ENCODE results near the gene RMC1.
"Not testable (repeated sequence)": the region's sequence is repeated elsewhere in the genome, so short reads cannot be mapped to it uniquely, and the experiment has no call there.

RMC1 gene

DNA sequence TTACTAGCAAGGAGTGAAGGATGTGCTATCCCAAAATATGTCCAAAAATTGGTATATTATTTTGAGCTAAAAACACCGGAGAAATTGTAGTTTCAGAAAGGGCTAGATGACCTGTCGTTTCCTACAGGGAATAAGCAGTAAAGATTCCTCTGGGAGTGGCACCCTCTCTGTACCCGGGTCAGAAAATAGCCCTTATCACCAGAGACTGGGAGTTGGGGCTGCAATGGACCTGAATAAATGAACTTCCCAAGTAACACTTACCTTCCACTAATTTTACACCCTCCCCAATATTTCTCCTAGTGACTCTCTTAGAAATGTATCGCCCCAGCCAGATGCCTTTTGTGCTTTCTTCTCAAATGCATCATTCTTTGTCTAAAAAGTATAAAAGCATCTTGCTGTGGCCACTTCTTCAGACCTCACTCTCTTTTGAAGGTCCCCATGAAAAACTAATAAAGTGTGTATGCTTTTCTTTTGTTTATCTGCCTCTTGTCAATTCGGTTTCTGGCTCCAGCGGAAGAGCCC, 734 bp upstream of the RMC1 start:
- Histone ChIP-seq H3K4me3 (ENCODE audit: low read depth, low read length) (peak overlapping the region; percentile 89), H3K27me3 (ENCODE audit: insufficient read depth, low read depth, severe bottlenecking) (no peaks in the 10 kb centered on the region), H3K9me3 (ENCODE audit: severe bottlenecking) (no peaks in the 10 kb centered on the region), H3K36me3 (peaks cover 13% of the 10 kb centered on the region; the same call in 1 of the 2 replicates), H3K27ac (peak overlapping the region; percentile 79)
- TF ChIP-seq, protein P1, sequence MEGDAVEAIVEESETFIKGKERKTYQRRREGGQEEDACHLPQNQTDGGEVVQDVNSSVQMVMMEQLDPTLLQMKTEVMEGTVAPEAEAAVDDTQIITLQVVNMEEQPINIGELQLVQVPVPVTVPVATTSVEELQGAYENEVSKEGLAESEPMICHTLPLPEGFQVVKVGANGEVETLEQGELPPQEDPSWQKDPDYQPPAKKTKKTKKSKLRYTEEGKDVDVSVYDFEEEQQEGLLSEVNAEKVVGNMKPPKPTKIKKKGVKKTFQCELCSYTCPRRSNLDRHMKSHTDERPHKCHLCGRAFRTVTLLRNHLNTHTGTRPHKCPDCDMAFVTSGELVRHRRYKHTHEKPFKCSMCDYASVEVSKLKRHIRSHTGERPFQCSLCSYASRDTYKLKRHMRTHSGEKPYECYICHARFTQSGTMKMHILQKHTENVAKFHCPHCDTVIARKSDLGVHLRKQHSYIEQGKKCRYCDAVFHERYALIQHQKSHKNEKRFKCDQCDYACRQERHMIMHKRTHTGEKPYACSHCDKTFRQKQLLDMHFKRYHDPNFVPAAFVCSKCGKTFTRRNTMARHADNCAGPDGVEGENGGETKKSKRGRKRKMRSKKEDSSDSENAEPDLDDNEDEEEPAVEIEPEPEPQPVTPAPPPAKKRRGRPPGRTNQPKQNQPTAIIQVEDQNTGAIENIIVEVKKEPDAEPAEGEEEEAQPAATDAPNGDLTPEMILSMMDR (IDR thresholded peaks at IDR 0.05; ENCODE audit: low read depth, low read length), result no peak
- DNase-seq, result no peak

DNA sequence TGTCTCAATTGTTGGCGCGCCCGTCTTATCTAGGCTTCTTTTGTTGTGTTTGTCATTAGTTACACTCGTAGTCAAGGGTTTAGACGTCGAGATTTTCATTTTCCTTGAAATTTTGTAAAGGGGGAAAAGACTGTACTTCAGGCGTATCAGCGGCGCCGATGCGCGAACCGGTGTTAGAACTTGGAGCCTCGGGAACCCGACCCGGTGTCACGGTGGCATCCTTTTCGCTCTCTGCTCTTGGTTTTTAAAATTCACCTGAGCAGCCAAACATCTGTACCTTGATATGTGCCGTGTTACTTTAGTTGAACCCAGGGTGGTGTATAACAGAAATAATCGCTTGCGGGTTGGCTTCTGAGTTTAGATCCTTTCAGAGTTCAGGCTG, 643 bp downstream of the RMC1 start:
- Histone ChIP-seq H3K36me3 (peaks cover 23% of the 10 kb centered on the region; the same call in 1 of the 2 replicates), H3K4me3 (ENCODE audit: low read depth, low read length) (peak overlapping the region; percentile 88), H3K27me3 (ENCODE audit: insufficient read depth, low read depth, severe bottlenecking) (no peaks in the 10 kb centered on the region), H3K27ac (peak overlapping the region; percentile 7; the same call in 1 of the 2 replicates), H3K9me3 (ENCODE audit: severe bottlenecking) (no peaks in the 10 kb centered on the region)
- TF ChIP-seq, protein P1 (IDR thresholded peaks at IDR 0.05; ENCODE audit: low read depth, low read length), result no peak
- no peak for DNase-seq

DNA sequence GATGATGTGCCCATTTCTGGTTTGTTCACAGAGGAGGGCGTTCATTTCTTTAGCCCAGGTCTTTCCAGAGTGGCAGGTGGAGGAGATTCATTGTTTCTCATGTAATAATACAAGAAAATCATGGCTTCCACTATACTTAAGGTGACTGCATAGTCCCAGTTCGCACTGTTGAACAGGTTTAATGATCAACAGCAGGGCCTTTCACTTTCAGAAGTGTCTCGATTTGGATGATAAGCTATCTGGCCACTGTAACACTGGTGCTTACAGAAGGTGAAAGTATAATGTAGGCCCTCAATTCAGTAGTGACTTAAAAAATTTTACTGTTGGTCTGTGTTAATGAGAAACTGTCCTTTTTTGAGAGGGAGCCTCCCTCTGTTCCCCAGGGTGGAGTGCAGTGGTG, 1.4 kb downstream of the RMC1 start:
- Histone ChIP-seq H3K4me3 (ENCODE audit: low read depth, low read length) (no peak overlapping the region), H3K27me3 (ENCODE audit: insufficient read depth, low read depth, severe bottlenecking) (no peaks in the 10 kb centered on the region), H3K27ac (no peak overlapping the region), H3K36me3 (peaks cover 26% of the 10 kb centered on the region; the same call in 1 of the 2 replicates), H3K9me3 (ENCODE audit: severe bottlenecking) (no peaks in the 10 kb centered on the region)
- TF ChIP-seq, protein P1 (IDR thresholded peaks at IDR 0.05; ENCODE audit: low read depth, low read length), result no peak
- no peak for DNase-seq

DNA sequence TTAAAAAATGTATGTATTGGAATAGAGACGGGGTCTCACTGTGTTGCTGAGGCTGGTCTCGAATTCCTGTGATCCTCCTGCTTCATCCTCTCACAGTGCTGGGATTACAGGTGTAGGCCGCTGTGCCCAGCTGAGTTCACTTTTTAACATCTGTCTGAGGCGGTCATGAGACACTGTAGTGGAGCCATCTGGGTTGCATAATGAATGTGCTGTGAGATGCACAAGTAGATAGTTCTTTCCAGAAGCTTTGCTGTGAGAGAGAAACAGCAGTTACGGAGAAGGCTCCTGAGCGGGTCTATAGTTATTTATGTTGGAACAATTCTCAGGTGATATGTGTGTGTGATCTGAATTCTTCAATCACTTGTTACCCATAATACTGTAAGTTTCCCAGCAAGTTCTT, 3.1 kb downstream of the RMC1 start:
- TF ChIP-seq, protein P1 (IDR thresholded peaks at IDR 0.05; ENCODE audit: low read depth, low read length), result no peak
- no peaks in the 10 kb centered on the region for H3K9me3 ChIP-seq (ENCODE audit: severe bottlenecking)
- H3K27ac ChIP-seq, result no peak overlapping the region
- no peaks in the 10 kb centered on the region for H3K27me3 ChIP-seq (ENCODE audit: insufficient read depth, low read depth, severe bottlenecking)
- no peak for DNase-seq
- peaks cover 41% of the 10 kb centered on the region for H3K36me3 ChIP-seq
- H3K4me3 ChIP-seq (ENCODE audit: low read depth, low read length), result no peak overlapping the region

DNA sequence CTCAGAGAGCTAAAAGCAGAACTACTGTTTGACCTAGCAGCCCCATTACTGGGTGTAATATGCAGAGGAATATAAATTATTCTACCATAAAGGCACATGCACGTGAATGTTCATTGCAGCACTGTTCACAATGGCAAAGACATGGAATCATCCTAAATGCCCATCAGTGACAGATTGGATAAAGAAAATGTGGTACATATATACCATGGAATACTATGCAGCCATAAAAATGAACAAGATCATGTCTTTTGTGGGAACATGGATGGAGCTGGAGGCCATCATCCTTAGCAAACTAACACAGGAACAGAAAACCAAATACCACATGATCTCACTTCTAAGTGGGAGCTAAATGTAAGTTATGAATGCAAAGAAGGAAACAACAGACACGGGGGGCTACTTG, 7.6 kb downstream of the RMC1 start:
- not testable (repeated sequence) for H3K4me3 ChIP-seq (ENCODE audit: low read depth, low read length); H3K9me3 ChIP-seq (ENCODE audit: severe bottlenecking); DNase-seq; H3K27me3 ChIP-seq (ENCODE audit: insufficient read depth, low read depth, severe bottlenecking); H3K27ac ChIP-seq
- peaks cover 53% of the 10 kb centered on the region for H3K36me3 ChIP-seq

DNA sequence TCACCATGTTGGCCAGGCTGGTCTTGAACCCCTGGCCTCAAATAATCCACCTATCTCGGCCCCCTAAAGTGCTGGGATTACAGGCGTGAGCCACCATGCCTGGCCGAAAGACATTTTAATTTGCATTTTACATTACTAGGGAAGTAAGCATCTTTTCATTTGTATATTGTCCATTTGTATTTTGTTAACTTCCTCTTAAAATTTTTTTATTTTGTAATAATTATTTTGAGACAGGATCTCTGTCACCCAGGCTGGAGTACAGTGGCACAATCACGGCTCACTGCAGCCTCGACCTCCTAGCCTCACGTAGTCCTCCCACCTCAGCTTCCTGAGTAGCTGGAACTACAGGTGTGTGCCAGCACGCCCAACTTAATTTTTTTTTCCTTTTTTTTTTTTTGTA, 8.9 kb downstream of the RMC1 start:
- H3K27me3 ChIP-seq (ENCODE audit: insufficient read depth, low read depth, severe bottlenecking); H3K9me3 ChIP-seq (ENCODE audit: severe bottlenecking); H3K27ac ChIP-seq; H3K4me3 ChIP-seq (ENCODE audit: low read depth, low read length); DNase-seq: not testable (repeated sequence)
- H3K36me3 ChIP-seq, result peaks cover 51% of the 10 kb centered on the region

DNA sequence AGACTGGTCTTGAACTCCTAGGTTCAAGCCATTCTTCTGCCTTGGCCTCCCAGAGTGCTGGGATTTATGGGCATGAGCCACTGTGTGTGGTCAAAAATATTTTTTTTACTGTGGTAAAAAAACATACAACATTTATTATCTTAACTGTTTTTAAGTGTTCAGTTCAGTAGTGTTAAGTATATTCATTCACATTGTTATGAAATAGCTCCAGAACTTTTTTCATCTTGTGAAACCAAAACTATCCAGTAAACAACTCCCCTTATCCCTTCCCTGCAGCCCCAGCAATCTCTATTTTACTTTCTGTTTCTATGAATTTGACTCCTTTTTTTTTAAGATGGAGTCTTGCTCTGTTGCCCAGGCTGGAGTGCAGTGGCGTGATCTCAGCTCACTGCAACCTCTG, 9.3 kb downstream of the RMC1 start:
- no peaks in the 10 kb centered on the region for H3K27me3 ChIP-seq (ENCODE audit: insufficient read depth, low read depth, severe bottlenecking)
- no peak overlapping the region for H3K27ac ChIP-seq
- H3K4me3 ChIP-seq (ENCODE audit: low read depth, low read length), result no peak overlapping the region
- TF ChIP-seq, protein P1 (IDR thresholded peaks at IDR 0.05; ENCODE audit: low read depth, low read length), result no peak
- DNase-seq, result no peak
- no peaks in the 10 kb centered on the region for H3K9me3 ChIP-seq (ENCODE audit: severe bottlenecking)
- H3K36me3 ChIP-seq, result peaks cover 49% of the 10 kb centered on the region

All from WERI-Rb-1 (cell line).